Lung (tissue), 12 donors: ENCODE data around the gene FKBP5. TPM values are rescaled to one million over a fixed set of nuclear protein-coding genes. Genes with fewer than 3 reads are reported as not detected.
A peak's percentile ranks its signal among the peaks of the same experiment; 100 is the strongest.
"Not testable (repeated sequence)": the region's sequence is repeated elsewhere in the genome, so short reads cannot be mapped to it uniquely, and the experiment has no call there.

ENCODE experiments used
- ATAC-seq: fragments of 200-7000 bp; cut with Tn5 transposase; one replicate; pipeline ENCODE4 v1.9.1; 2020; ENCODE audit warnings: moderate number of reproducible peaks; ENCODE audit not compliant: insufficient read depth, low FRiP score
- DNase-seq, 3 donors: peaks; one replicate each; pipeline ENCODE4 v3.0.0-alpha.2; 2013 to 2017
- H3K27ac ChIP-seq, 2 donors: one replicate each; pipeline ENCODE4 v1.5.1; 2013; ENCODE audit warnings: mild to moderate bottlenecking in 2 of 2, moderate library complexity in 2 of 2, control low read depth in 1 of 2, inconsistent platforms in 1 of 2, low read depth in 1 of 2, low read length in 1 of 2
- H3K27me3 ChIP-seq, 3 donors: one replicate each; pipeline ENCODE4 v1.5.1; 2013; ENCODE audit warnings: low read length in 2 of 3; ENCODE audit not compliant: control insufficient read depth in 3 of 3, insufficient read depth in 3 of 3
- H3K36me3 ChIP-seq, 4 donors: one replicate each; pipeline ENCODE4 v1.5.1; 2013; ENCODE audit warnings: low read length in 4 of 4, mild to moderate bottlenecking in 1 of 4, moderate library complexity in 1 of 4; ENCODE audit not compliant: control insufficient read depth in 4 of 4, insufficient read depth in 4 of 4
- H3K4me1 ChIP-seq, 5 donors: one replicate each; pipeline ENCODE4 v1.5.1; 2013; ENCODE audit warnings: low read length in 5 of 5, mild to moderate bottlenecking in 2 of 5, moderate library complexity in 1 of 5; ENCODE audit not compliant: control insufficient read depth in 5 of 5, insufficient read depth in 5 of 5
- H3K4me3 ChIP-seq: one replicate; pipeline ENCODE4 v1.5.1; 2013; ENCODE audit warnings: mild to moderate bottlenecking, control low read depth, moderate library complexity
- H3K9ac ChIP-seq, 2 donors: one replicate each; pipeline ENCODE4 v1.5.1; 2013; ENCODE audit warnings: low read length in 2 of 2, control low read depth in 1 of 2; ENCODE audit not compliant: insufficient read depth in 1 of 2
- H3K9me3 ChIP-seq, 4 donors: one replicate each; pipeline ENCODE4 v1.5.1; 2013; ENCODE audit warnings: low read length in 3 of 4, mild to moderate bottlenecking in 1 of 4, moderate library complexity in 1 of 4; ENCODE audit not compliant: control insufficient read depth in 4 of 4, insufficient read depth in 3 of 4
- WGBS, 2 donors: extraction: QIAGEN DNeasy Blood & Tissue Kit; methylation state at CpG; one replicate each; pipeline ENCODE4 v1.1.7; 2013; 5-methylcytosine and 5-hydroxymethylcytosine counted together
- polyA plus RNA-seq, 2 donors: library from polyadenylated mRNA; stranded (reverse); fragments of 200-250 nt; gene quantifications; one replicate each; pipeline ENCODE4 v1.2.1, GENCODE V29; 2013
- total RNA-seq, 2 donors: library from RNA; depleted of rRNA in 1 of 2; stranded (reverse); fragments of >200 nt in 1 of 2; gene quantifications; one replicate each; pipeline ENCODE4 v1.2.1, GENCODE V29; 2014 to 2021
- TF ChIP-seq, protein P1 (sequence below): IDR thresholded peaks from 2 replicates; pipeline ENCODE4 v1.5.1; 2012; ENCODE audit warnings: mild to moderate bottlenecking; ENCODE audit errors: control extremely low read depth, extremely low read depth
- donor health status: control.
- donor health status: control.
- donor health status: Bipolar disorder and iron deficiency.
- donor health status: healthy.
- donor health status: DM: yes; HTN: yes; CAD: no.

Gene FKBP5
- total and polyA plus RNA-seq, 4 donors, result 25.9 to 245 (median 106) TPM

DNA sequence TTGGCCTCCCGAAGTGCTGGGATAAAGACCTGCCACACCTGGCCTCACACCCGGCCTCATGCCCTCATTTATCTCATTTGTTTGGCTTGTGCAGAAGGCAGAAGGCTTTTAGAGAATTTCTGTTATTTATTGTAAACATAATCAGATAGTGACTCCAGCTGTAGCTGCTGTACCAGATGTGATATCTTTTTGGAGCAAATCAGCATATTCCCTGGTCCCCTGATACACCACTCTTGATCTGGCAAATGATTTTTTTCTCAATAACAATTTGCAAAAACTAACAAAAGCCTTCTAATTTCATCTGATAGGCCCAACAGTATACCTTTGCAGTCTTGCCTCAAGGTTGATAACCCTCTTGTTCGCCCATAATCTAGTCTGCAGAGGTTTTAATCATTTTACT is 149.5 kb downstream of the FKBP5 start:
- no peak overlapping the region for H3K4me3 ChIP-seq
- no peak for ATAC-seq
- no peaks in the 10 kb centered on the region for H3K27me3 ChIP-seq
- H3K9ac ChIP-seq, result no peak overlapping the region
- TF ChIP-seq, protein P1, sequence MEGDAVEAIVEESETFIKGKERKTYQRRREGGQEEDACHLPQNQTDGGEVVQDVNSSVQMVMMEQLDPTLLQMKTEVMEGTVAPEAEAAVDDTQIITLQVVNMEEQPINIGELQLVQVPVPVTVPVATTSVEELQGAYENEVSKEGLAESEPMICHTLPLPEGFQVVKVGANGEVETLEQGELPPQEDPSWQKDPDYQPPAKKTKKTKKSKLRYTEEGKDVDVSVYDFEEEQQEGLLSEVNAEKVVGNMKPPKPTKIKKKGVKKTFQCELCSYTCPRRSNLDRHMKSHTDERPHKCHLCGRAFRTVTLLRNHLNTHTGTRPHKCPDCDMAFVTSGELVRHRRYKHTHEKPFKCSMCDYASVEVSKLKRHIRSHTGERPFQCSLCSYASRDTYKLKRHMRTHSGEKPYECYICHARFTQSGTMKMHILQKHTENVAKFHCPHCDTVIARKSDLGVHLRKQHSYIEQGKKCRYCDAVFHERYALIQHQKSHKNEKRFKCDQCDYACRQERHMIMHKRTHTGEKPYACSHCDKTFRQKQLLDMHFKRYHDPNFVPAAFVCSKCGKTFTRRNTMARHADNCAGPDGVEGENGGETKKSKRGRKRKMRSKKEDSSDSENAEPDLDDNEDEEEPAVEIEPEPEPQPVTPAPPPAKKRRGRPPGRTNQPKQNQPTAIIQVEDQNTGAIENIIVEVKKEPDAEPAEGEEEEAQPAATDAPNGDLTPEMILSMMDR, result no peak
- 92 to 99% methylated on average over 3 of the region's 3 CpGs for WGBS, 2 donors
- no peaks in the 10 kb centered on the region for H3K36me3 ChIP-seq
- DNase-seq, result no peak
- peaks cover 0 to 2% (median 0%) of the 10 kb centered on the region in 4 donors for H3K9me3 ChIP-seq
- H3K4me1 ChIP-seq, result peaks cover 0 to 3% (median 0%) of the 10 kb centered on the region in 5 donors
- no peak overlapping the region for H3K27ac ChIP-seq

DNA sequence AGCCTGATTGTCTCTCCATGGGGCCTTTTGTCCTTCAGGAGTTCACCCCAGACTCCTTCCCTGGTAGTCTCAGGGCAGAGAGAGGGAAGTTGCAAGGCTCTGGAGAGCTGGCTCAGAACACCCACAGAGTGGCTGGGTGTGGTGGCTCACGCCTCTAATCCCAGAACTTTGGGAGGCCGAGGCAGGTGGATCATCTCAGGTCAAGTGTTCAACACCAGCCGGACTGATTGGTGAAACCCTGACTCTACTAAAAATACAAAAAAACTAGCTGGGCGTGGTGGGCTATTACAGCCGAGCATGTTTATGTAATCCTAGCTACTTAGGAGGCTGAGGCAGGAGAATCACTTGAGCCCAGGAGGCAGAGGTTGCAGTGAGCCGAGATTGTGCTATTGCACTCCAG is 152.9 kb downstream of the FKBP5 start:
- H3K9me3 ChIP-seq, ATAC-seq, H3K27me3 ChIP-seq, H3K4me1 ChIP-seq, H3K36me3 ChIP-seq, H3K9ac ChIP-seq, DNase-seq, H3K27ac ChIP-seq, H3K4me3 ChIP-seq: not testable (repeated sequence)
- 84 to 89% methylated on average over 6 of the region's 6 CpGs for WGBS, 2 donors

DNA sequence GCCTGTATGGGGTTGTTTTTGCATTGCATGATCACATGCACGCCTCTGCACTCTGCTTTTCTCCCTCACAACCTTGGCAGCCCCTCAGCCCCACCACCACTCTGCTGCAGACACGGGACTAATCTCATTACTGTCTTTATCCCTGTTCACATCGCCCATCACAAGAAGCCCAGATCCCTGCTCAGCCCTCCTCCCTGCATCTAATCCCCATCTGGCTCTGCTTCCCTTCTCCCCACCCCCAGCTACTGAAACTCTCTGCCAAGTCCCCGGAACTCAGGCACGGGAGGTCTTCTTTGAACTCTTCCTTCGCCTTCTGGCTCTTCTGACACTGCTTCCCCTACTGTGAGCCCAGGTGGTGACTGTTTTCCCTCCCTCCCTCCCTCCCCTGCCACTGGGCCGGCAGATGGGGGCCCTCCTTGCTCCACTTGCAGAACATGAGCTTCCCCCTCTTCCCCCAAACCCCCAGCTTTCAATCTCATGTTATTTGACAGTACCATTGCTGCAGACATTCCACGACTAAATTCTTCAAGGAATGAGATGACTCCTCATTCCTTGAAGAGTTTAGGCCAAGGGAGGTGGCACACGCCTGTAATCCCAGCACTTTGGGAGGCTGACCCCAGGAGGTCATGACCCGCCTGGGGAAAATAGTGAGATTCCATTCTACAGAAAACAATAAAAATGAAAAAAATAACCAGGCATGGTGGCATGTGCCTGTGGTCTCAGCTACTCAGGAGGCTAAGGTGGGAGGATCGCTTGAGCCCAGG is 154.1 kb downstream of the FKBP5 start:
- no peaks in the 10 kb centered on the region for H3K27me3 ChIP-seq
- H3K9me3 ChIP-seq, result no peaks in the 10 kb centered on the region
- TF ChIP-seq, protein P1, result no peak
- no peak overlapping the region for H3K9ac ChIP-seq
- H3K4me1 ChIP-seq, result peaks cover 0 to 5% (median 0%) of the 10 kb centered on the region in 5 donors
- no peak overlapping the region for H3K27ac ChIP-seq
- WGBS, 2 donors, result 52 to 53% methylated on average over 11 of the region's 11 CpGs
- H3K4me3 ChIP-seq, result no peak overlapping the region
- ATAC-seq (no peak), DNase-seq (peak; percentile 76 to 87 (median 79))
- no peaks in the 10 kb centered on the region for H3K36me3 ChIP-seq

DNA sequence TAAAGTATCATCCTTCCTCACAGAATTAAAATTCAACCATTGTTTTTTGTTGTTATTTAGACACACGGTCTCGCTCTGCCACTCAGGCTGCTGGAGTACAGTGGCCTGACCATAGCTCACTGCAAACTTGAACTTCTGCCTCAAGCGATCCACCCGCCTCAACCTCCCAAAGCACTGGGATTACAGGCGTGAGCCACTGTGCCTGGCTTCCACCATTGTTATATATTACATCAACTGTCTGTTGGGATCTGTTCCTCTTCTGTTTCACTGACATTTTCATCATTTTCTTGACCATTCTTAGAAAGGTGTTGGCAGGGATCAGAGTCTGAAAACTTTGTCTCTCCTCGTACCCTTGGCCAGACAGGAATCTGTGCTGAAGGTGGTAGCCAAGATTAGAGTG is 154.7 kb downstream of the FKBP5 start:
- 82 to 85% methylated on average over 6 of the region's 6 CpGs for WGBS, 2 donors
- Histone ChIP-seq H3K27me3 (no peaks in the 10 kb centered on the region), H3K27ac (no peak overlapping the region), H3K4me1 (peaks cover 0 to 5% (median 0%) of the 10 kb centered on the region in 5 donors), H3K4me3 (no peak overlapping the region), H3K9me3 (no peaks in the 10 kb centered on the region), H3K9ac (no peak overlapping the region), H3K36me3 (no peaks in the 10 kb centered on the region)
- ATAC-seq (no peak), DNase-seq (no peak)
- TF ChIP-seq, protein P1, result no peak
